Liver (tissue), 9 donors: ENCODE data around the gene DDI1. TPM values are rescaled to one million over a fixed set of nuclear protein-coding genes. Genes with fewer than 3 reads are reported as not detected.

Source experiments
- DNase-seq: peaks from one replicate; pipeline ENCODE4 v3.0.0-alpha.2; 2017; ENCODE audit warnings: low spot score
- H3K27ac ChIP-seq, 2 donors: one replicate each; pipeline ENCODE4 v1.7.0; 2013; ENCODE audit warnings: inconsistent platforms in 2 of 2, low read length in 2 of 2, control low read depth in 1 of 2, low read depth in 1 of 2, mild to moderate bottlenecking in 1 of 2
- H3K27me3 ChIP-seq, 4 donors: one replicate each; pipeline versions ENCODE4 v1.6.1 to v1.7.0; 2013; ENCODE audit warnings: low read length in 3 of 4, inconsistent platforms in 1 of 4, mild to moderate bottlenecking in 1 of 4, moderate library complexity in 1 of 4; ENCODE audit not compliant: control insufficient read depth in 4 of 4, insufficient read depth in 4 of 4
- H3K36me3 ChIP-seq, 4 donors: one replicate each; pipeline versions ENCODE4 v1.6.1 to v1.7.0; 2013; ENCODE audit warnings: low read length in 3 of 4, mild to moderate bottlenecking in 3 of 4, low read depth in 1 of 4, moderate library complexity in 1 of 4; ENCODE audit not compliant: control insufficient read depth in 4 of 4, insufficient read depth in 3 of 4
- H3K4me1 ChIP-seq, 4 donors: one replicate each; pipeline versions ENCODE4 v1.6.1 to v1.7.0; 2013; ENCODE audit warnings: low read length in 3 of 4, mild to moderate bottlenecking in 3 of 4, moderate library complexity in 1 of 4; ENCODE audit not compliant: control insufficient read depth in 4 of 4, insufficient read depth in 4 of 4
- H3K4me3 ChIP-seq, 3 donors: one replicate each; pipeline versions ENCODE4 v1.6.1 to v1.7.0; 2013; ENCODE audit warnings: low read length in 3 of 3, control low read depth in 1 of 3, low read depth in 1 of 3, mild to moderate bottlenecking in 1 of 3
- H3K9ac ChIP-seq, 2 donors: one replicate each; pipeline ENCODE4 v1.7.0; 2013; ENCODE audit warnings: low read length in 2 of 2, mild to moderate bottlenecking in 2 of 2, moderate library complexity in 2 of 2, control low read depth in 1 of 2, low read depth in 1 of 2
- H3K9me3 ChIP-seq, 4 donors: one replicate each; pipeline versions ENCODE4 v1.6.1 to v1.7.0; 2013; ENCODE audit warnings: low read length in 3 of 4; ENCODE audit not compliant: control insufficient read depth in 4 of 4
- ATF3 ChIP-seq: IDR thresholded peaks from 2 replicates; pipeline ENCODE4 v1.6.1; 2016; ENCODE audit warnings: antibody characterized with exemption
- EGR1 ChIP-seq, 2 donors: IDR thresholded peaks; 2 replicates each; pipeline ENCODE4 v1.6.1; 2016 to 2018; ENCODE audit warnings: antibody characterized with exemption in 2 of 2, low read depth in 2 of 2
- FOXA2 ChIP-seq: IDR thresholded peaks from 2 replicates; pipeline ENCODE4 v1.6.1; 2016; ENCODE audit warnings: antibody characterized with exemption
- GABPA ChIP-seq, 2 donors: IDR thresholded peaks in 1 of 2; conservative IDR thresholded peaks in 1 of 2; 2 replicates each; pipeline ENCODE4 v1.6.1; 2016; ENCODE audit warnings: antibody characterized with exemption in 2 of 2, mild to moderate bottlenecking in 1 of 2, moderate library complexity in 1 of 2
- HNF4A ChIP-seq, 2 donors: conservative IDR thresholded peaks; 2 replicates each; pipeline ENCODE4 v1.6.1; 2016; ENCODE audit warnings: antibody characterized with exemption in 2 of 2, mild to moderate bottlenecking in 2 of 2
- HNF4G ChIP-seq: IDR thresholded peaks from 2 replicates; pipeline ENCODE4 v1.6.1; 2016; ENCODE audit warnings: antibody characterized with exemption
- JUND ChIP-seq, 2 donors: IDR thresholded peaks; 2 replicates each; pipeline ENCODE4 v1.6.1; 2016; ENCODE audit warnings: antibody characterized with exemption in 2 of 2
- NR2F2 ChIP-seq: IDR thresholded peaks from 2 replicates; pipeline ENCODE4 v1.6.1; 2016; ENCODE audit warnings: antibody characterized with exemption
- RAD21 ChIP-seq, 2 donors: IDR thresholded peaks; 2 replicates each; pipeline ENCODE4 v1.6.1; 2016; ENCODE audit warnings: antibody characterized with exemption in 2 of 2, mild to moderate bottlenecking in 2 of 2
- REST ChIP-seq: IDR thresholded peaks from 2 replicates; pipeline ENCODE4 v1.6.1; 2016; ENCODE audit warnings: antibody characterized with exemption, mild to moderate bottlenecking
- RXRA ChIP-seq, 2 donors: IDR thresholded peaks; 2 replicates each; pipeline ENCODE4 v1.6.1; 2017 to 2018; ENCODE audit warnings: antibody characterized with exemption in 2 of 2, mild to moderate bottlenecking in 1 of 2
- SP1 ChIP-seq: IDR thresholded peaks from 2 replicates; pipeline ENCODE4 v1.6.1; 2018; ENCODE audit warnings: antibody characterized with exemption, mild to moderate bottlenecking
- TAF1 ChIP-seq: conservative IDR thresholded peaks from 2 replicates; pipeline ENCODE4 v1.6.1; 2016; ENCODE audit warnings: antibody characterized with exemption, mild to moderate bottlenecking
- YY1 ChIP-seq: IDR thresholded peaks from 2 replicates; pipeline ENCODE4 v1.6.1; 2016; ENCODE audit warnings: antibody characterized with exemption, mild to moderate bottlenecking
- WGBS: extraction: QIAGEN DNeasy Blood & Tissue Kit; methylation state at CpG from one replicate; pipeline ENCODE4 v1.1.7; 2013; 5-methylcytosine and 5-hydroxymethylcytosine counted together
- polyA plus RNA-seq, 2 donors: library from polyadenylated mRNA; stranded (reverse) in 1 of 2; unstranded in 1 of 2; fragments of 200-250 nt in 1 of 2; fragments of >200 nt in 1 of 2; fragmentation: Nextera tagmentation in 1 of 2; extraction: Ambion mirVana in 1 of 2; gene quantifications; one replicate each; pipeline versions ENCODE4 v1.2.1 to v1.2.3, GENCODE V29; 2013 to 2015
- total RNA-seq, 2 donors: library from RNA; depleted of rRNA; stranded (reverse); fragments of >200 nt; gene quantifications; one replicate each; pipeline ENCODE4 v1.2.3, GENCODE V29; 2014
- TF ChIP-seq, protein P1 (sequence below): IDR thresholded peaks from 2 replicates; pipeline ENCODE4 v1.6.1; 2016; ENCODE audit warnings: antibody characterized with exemption
- TF ChIP-seq, protein P2 (sequence below): IDR thresholded peaks from 2 replicates; pipeline ENCODE4 v1.6.1; 2016; ENCODE audit warnings: antibody characterized with exemption
- donor health status: healthy.
- donor health status: healthy.
- donor health status: healthy.
- donor health status: healthy.
- donor health status: healthy.

DDI1 gene
- total RNA-seq (not detected), polyA plus RNA-seq (under 1 TPM in 1 of 2 donors, not detected in 1; 0.07 TPM)

- no peak within 1 kb of the TSS for H3K9ac ChIP-seq
- H3K27me3 ChIP-seq: peaks cover 0 to 4% (median 0%) of the 10 kb centered on the region in 4 donors
- TF ChIP-seq NR2F2 (no peak), TAF1 (no peak), HNF4G (no peak), REST (no peak), YY1 (no peak), GABPA (IDR thresholded peaks at IDR 0.05 in 1 of 2, conservative IDR thresholded peaks at IDR 0.05 in 1 of 2) (no peak), EGR1 (IDR thresholded peaks at IDR 0.05; ENCODE audit: low read depth in 2 of 2) (no peak)
- TF ChIP-seq, protein P1, sequence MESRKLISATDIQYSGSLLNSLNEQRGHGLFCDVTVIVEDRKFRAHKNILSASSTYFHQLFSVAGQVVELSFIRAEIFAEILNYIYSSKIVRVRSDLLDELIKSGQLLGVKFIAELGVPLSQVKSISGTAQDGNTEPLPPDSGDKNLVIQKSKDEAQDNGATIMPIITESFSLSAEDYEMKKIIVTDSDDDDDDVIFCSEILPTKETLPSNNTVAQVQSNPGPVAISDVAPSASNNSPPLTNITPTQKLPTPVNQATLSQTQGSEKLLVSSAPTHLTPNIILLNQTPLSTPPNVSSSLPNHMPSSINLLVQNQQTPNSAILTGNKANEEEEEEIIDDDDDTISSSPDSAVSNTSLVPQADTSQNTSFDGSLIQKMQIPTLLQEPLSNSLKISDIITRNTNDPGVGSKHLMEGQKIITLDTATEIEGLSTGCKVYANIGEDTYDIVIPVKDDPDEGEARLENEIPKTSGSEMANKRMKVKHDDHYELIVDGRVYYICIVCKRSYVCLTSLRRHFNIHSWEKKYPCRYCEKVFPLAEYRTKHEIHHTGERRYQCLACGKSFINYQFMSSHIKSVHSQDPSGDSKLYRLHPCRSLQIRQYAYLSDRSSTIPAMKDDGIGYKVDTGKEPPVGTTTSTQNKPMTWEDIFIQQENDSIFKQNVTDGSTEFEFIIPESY: no peak
- H3K4me3 ChIP-seq: no peak within 1 kb of the TSS
- 97% methylated on average over 26 of the region's 26 CpGs for WGBS
- no peaks in the 10 kb centered on the region for H3K4me1 ChIP-seq
- DNase-seq: no peak
- no peaks in the 10 kb centered on the region for H3K9me3 ChIP-seq
- no peaks in the 10 kb centered on the region for H3K36me3 ChIP-seq
- H3K27ac ChIP-seq: no peak within 1 kb of the TSS
Measured at GRCh38 chr11:104036588-104036987, at the start of gene DDI1. TSS of gene DDI1 (plus strand) at chr11:104036640. CDS start at chr11:104036823, 183 bp downstream.

GRCh38 chr11:103987629-103988594 is 48.5 kb upstream of the DDI1 start:
- 79% methylated on average over 9 of the region's 9 CpGs for WGBS
- no peak overlapping the region for H3K27ac ChIP-seq

More at GRCh38 chr11:103987629-103988594, 48.5 kb upstream of the DDI1 start:
- Histone ChIP-seq H3K27me3 (no peaks in the 10 kb centered on the region), H3K4me3 (no peak overlapping the region), H3K9ac (no peak overlapping the region), H3K4me1 (no peaks in the 10 kb centered on the region), H3K36me3 (no peaks in the 10 kb centered on the region), H3K9me3 (peaks cover 0 to 3% (median 0%) of the 10 kb centered on the region in 4 donors)
- no peak for TF ChIP-seq FOXA2
- TF ChIP-seq NR2F2: no peak
- TF ChIP-seq, protein P1: no peak
- no peak for TF ChIP-seq EGR1 (IDR thresholded peaks at IDR 0.05; ENCODE audit: low read depth in 2 of 2)
- TF ChIP-seq ATF3: no peak
- TF ChIP-seq HNF4A (conservative IDR thresholded peaks at IDR 0.05): no peak
- TF ChIP-seq, protein P2, sequence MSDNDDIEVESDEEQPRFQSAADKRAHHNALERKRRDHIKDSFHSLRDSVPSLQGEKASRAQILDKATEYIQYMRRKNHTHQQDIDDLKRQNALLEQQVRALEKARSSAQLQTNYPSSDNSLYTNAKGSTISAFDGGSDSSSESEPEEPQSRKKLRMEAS: no peak
- TF ChIP-seq RAD21 (IDR thresholded peaks at IDR 0.05): no peak
- no peak for TF ChIP-seq RXRA (IDR thresholded peaks at IDR 0.05)
- TF ChIP-seq SP1: no peak
- TF ChIP-seq JUND (IDR thresholded peaks at IDR 0.05): no peak
- TF ChIP-seq HNF4G: no peak
- no peak for DNase-seq
